Activated CD4-positive, alpha-beta memory T cell treated with anti-CD3 and anti-CD28 coated beads for 36 hours (primary cell): ENCODE data around the gene CTSF. TPM values are rescaled to one million over a fixed set of nuclear protein-coding genes. Genes with fewer than 3 reads are reported as not detected.
A peak's percentile ranks its signal among the peaks of the same experiment; 100 is the strongest.

Experiments used
- CTCF ChIA-PET: fragments of 350-600 bp; sonication (Branson Sonifier 250); formaldehyde crosslinking; loops from one replicate; lab custom pipeline; 2021; ENCODE audit warnings: antibody characterized with exemption, inconsistent platforms; lab: Charles Lee
- POLR2A ChIA-PET: fragments of 350-600 bp; sonication (Branson Sonifier 250); formaldehyde crosslinking; loops from one replicate; lab custom pipeline; 2021; ENCODE audit warnings: antibody characterized with exemption; lab: Charles Lee
- DNase-seq: peaks from one replicate; pipeline ENCODE4 v3.0.0-alpha.2; 2020
- H3K27ac Mint-ChIP-seq: one replicate; pipeline ENCODE4 v1.8.0; 2021; ENCODE audit warnings: mixed read lengths
- H3K27me3 Mint-ChIP-seq: one replicate; pipeline ENCODE4 v1.8.0; 2021; ENCODE audit warnings: mixed read lengths
- H3K36me3 Mint-ChIP-seq: one replicate; pipeline ENCODE4 v1.8.0; 2021; ENCODE audit warnings: mixed read lengths
- H3K4me1 Mint-ChIP-seq: one replicate; pipeline ENCODE4 v1.8.0; 2021; ENCODE audit warnings: low read depth, mixed read lengths
- H3K4me3 Mint-ChIP-seq: one replicate; pipeline ENCODE4 v1.8.0; 2021; ENCODE audit warnings: mild to moderate bottlenecking, mixed read lengths
- H3K9me3 Mint-ChIP-seq: one replicate; pipeline ENCODE4 v1.8.0; 2021; ENCODE audit warnings: mixed read lengths
- intact Hi-C: fragments of 100-400 bp; cut with micrococcal nuclease; formaldehyde crosslinking; loops from one replicate; pipeline ENCODE4 v1.15.1; 2023
- total RNA-seq, 2 experiments: library from RNA; stranded (reverse); gene quantifications; one replicate each; pipeline ENCODE4 v1.2.3, GENCODE V29; 2021

The CTSF gene
- total RNA-seq, 2 experiments from 2014 or later: 1.4 to 1.5 TPM

DNA sequence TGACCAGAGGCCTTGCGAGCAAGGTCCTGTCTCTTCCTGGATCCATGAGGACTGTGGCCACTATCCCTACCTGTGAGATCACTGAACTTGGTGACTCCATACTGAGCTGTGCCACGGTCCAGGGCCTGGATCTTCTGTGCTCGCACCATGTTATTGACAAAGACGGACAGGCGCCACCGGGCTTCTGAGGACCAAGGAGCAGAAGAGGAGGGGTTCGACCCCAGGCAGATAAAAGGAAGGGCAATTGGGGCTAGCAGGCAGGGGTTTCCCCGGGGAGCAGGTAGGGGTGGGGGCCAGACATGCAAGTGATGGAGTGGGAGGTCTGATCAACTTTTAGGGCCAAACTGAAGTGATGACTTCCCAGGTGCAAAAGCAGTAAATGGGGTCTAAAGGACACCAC lies 2.2 kb downstream of the CTSF start:
- H3K27ac Mint-ChIP-seq: no peak overlapping the region
- H3K4me3 Mint-ChIP-seq: no peak overlapping the region
- H3K27me3 Mint-ChIP-seq: no peaks in the 10 kb centered on the region
- intact Hi-C loops: no loop called here
- CTCF ChIA-PET: no interaction called here
- POLR2A ChIA-PET: no interaction called here
- no peaks in the 10 kb centered on the region for H3K9me3 Mint-ChIP-seq
- no peak for DNase-seq
- H3K36me3 Mint-ChIP-seq: no peaks in the 10 kb centered on the region
- H3K4me1 Mint-ChIP-seq: peaks cover 6% of the 10 kb centered on the region

- Mint-ChIP-seq H3K27me3 (no peaks in the 10 kb centered on the region), H3K9me3 (no peaks in the 10 kb centered on the region), H3K4me1 (peaks cover 6% of the 10 kb centered on the region), H3K4me3 (no peak overlapping the region), H3K27ac (no peak overlapping the region), H3K36me3 (no peaks in the 10 kb centered on the region)
- POLR2A ChIA-PET: no interaction called here
- no peak for DNase-seq
- CTCF ChIA-PET: interaction anchor here (0.9 kb wide), 1 partner anchor 114 kb away, joined by 4 read pairs; no protein-coding TSS in a partner anchor
- intact Hi-C loops: no loop called here
Measured at GRCh38 chr11:66564984-66565383, 3.4 kb downstream of the CTSF start.

DNA sequence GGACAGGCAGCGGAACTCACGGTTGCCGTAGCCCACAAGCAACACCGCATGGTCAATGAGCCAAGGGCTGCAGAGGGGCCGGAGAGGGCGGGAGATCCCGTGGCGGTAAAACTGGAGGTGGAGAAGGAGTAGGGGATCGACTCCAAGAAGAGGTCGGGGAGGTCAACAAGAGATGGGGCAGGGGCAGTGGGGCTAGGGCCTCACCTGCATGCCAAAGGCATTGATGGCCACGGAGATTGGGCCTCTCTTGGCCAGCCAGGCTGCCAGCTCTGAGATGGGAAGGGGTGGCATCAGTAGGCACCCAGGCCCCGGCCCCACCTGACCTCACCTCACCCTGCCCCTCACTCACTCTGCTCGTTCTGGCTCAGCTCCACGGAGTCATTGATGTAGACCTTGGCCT lies 3.9 kb downstream of the CTSF start:
- ChIA-PET POLR2A (no interaction called here), CTCF (interaction anchor here (0.9 kb wide), 1 partner anchor 114 kb away, joined by 4 read pairs; no protein-coding TSS in a partner anchor)
- no peak for DNase-seq
- no peaks in the 10 kb centered on the region for H3K9me3 Mint-ChIP-seq
- peaks cover 6% of the 10 kb centered on the region for H3K4me1 Mint-ChIP-seq
- intact Hi-C loops: no loop called here
- no peak overlapping the region for H3K27ac Mint-ChIP-seq
- H3K36me3 Mint-ChIP-seq: no peaks in the 10 kb centered on the region
- no peak overlapping the region for H3K4me3 Mint-ChIP-seq
- no peaks in the 10 kb centered on the region for H3K27me3 Mint-ChIP-seq

DNA sequence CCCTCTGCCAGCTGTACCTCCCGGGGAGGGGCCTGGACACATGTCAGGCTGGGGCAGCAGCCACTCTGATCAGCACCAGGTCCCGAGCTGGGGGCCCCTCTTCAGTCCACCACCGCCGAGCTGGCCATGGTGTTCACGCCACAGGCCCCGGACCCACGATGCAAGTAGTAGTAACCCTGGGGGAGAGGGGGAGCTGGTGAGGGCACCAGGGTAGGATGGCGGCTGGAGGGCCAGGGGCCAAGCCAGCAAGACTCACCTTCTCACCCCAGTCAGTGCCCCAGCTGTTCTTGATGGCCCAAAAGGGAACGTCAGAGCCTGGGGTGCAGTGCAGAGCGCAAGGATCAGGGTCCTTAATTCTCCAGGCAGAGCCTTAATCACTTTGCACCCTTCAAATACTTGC lies 4.6 kb downstream of the CTSF start:
- CTCF ChIA-PET: no interaction called here
- POLR2A ChIA-PET: no interaction called here
- intact Hi-C loops: no loop called here

GRCh38 chr11:66562907-66563583 lies 5.4 kb downstream of the CTSF start:
- H3K36me3 Mint-ChIP-seq: no peaks in the 10 kb centered on the region
- CTCF ChIA-PET: interaction anchor here (0.6 kb wide), 1 partner anchor 519 kb away, joined by 4 read pairs; no protein-coding TSS in a partner anchor
- DNase-seq: no peak
- no peak overlapping the region for H3K4me3 Mint-ChIP-seq
- intact Hi-C loops: no loop called here
- H3K4me1 Mint-ChIP-seq: peaks cover 2% of the 10 kb centered on the region
- no peaks in the 10 kb centered on the region for H3K9me3 Mint-ChIP-seq
- no peak overlapping the region for H3K27ac Mint-ChIP-seq
- POLR2A ChIA-PET: no interaction called here
- peaks cover 6% of the 10 kb centered on the region for H3K27me3 Mint-ChIP-seq

More for the DNA sequence above, 4.6 kb downstream of the CTSF start:
- Mint-ChIP-seq H3K9me3 (no peaks in the 10 kb centered on the region), H3K4me1 (peaks cover 6% of the 10 kb centered on the region), H3K27ac (no peak overlapping the region), H3K36me3 (no peaks in the 10 kb centered on the region), H3K27me3 (peaks cover 3% of the 10 kb centered on the region), H3K4me3 (no peak overlapping the region)
- DNase-seq: no peak

DNA sequence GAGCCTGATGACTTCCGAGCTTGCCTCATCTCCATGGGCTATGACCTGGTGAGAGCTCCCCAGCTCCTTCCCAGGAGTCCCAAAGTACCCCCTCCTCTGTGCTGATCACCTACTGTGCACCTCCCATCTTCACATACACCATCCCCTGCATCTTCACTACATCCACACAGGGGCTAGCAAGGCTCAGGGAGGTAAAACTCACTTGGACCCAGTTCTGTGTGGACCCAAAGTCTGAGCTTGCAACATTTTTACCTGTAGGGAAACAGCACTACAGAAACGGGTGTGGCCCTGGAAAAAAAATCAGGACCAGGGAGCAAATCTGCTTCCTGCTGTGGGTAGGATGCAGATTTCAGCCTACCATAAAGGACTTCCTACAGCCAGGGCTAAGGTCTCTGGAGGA lies 6.1 kb downstream of the CTSF start:
- intact Hi-C loops: no loop called here
- Mint-ChIP-seq H3K4me1 (peaks cover 2% of the 10 kb centered on the region), H3K27ac (no peak overlapping the region), H3K9me3 (no peaks in the 10 kb centered on the region), H3K4me3 (no peak overlapping the region), H3K27me3 (peaks cover 6% of the 10 kb centered on the region), H3K36me3 (no peaks in the 10 kb centered on the region)
- CTCF ChIA-PET: interaction anchor here (0.6 to 1.0 kb wide), 2 partner anchors 272 to 520 kb away, joined by 3 to 4 read pairs; no protein-coding TSS in a partner anchor
- POLR2A ChIA-PET: no interaction called here
- no peak for DNase-seq

- intact Hi-C loops: no loop called here
- Mint-ChIP-seq H3K4me3 (no peak overlapping the region), H3K27me3 (peaks cover 6% of the 10 kb centered on the region), H3K4me1 (peaks cover 2% of the 10 kb centered on the region), H3K9me3 (no peaks in the 10 kb centered on the region), H3K36me3 (no peaks in the 10 kb centered on the region), H3K27ac (no peak overlapping the region)
- no peak for DNase-seq
- CTCF ChIA-PET: interaction anchor here (1.0 to 1.2 kb wide), 2 partner anchors 19 to 272 kb away, joined by 3 to 4 read pairs; no protein-coding TSS in a partner anchor
- POLR2A ChIA-PET: no interaction called here
Measured at GRCh38 chr11:66561975-66562248, 6.5 kb downstream of the CTSF start.

DNA sequence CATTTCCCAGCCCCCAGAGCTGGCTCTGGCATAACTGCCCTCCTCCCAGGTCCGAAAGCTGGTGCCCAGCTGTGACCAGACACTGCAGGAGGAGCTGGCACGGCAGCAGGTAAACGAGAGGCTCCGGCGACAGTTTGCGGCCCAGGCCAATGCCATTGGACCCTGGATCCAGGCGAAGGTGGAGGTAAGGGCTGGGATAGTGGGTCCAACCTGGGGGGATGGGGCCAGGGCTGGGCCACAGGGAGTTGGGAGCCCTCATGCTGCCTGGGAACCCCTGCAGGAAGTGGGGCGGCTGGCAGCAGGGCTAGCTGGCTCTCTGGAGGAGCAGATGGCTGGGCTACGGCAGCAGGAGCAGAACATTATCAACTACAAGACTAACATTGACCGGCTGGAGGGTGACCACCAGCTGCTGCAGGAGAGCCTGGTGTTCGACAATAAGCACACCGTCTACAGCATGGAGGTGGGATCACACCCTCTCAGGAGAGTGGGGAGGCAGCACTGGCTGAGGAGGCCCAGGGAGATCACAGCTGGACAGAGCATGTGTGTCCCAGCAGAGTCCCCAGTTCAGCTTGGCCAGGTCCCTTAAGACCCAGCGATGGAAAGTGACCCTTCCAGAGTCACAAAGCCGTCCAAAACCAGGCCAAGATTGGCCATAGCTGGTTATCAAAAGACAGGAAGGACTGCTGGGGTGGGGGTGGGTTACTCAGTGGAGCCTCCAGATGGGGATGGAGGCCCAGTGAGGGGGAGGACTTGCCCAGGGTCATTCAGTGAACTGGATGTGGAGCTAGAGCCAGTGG lies 7.0 kb downstream of the CTSF start:
- Mint-ChIP-seq H3K4me1 (no peaks in the 10 kb centered on the region), H3K9me3 (no peaks in the 10 kb centered on the region), H3K4me3 (no peak overlapping the region), H3K27me3 (peaks cover 6% of the 10 kb centered on the region), H3K27ac (no peak overlapping the region), H3K36me3 (no peaks in the 10 kb centered on the region)
- no peak for DNase-seq
- CTCF ChIA-PET: interaction anchor here (1.0 to 1.2 kb wide), 2 partner anchors 19 to 273 kb away, joined by 3 to 4 read pairs; no protein-coding TSS in a partner anchor
- POLR2A ChIA-PET: no interaction called here
- intact Hi-C loops: no loop called here

DNA sequence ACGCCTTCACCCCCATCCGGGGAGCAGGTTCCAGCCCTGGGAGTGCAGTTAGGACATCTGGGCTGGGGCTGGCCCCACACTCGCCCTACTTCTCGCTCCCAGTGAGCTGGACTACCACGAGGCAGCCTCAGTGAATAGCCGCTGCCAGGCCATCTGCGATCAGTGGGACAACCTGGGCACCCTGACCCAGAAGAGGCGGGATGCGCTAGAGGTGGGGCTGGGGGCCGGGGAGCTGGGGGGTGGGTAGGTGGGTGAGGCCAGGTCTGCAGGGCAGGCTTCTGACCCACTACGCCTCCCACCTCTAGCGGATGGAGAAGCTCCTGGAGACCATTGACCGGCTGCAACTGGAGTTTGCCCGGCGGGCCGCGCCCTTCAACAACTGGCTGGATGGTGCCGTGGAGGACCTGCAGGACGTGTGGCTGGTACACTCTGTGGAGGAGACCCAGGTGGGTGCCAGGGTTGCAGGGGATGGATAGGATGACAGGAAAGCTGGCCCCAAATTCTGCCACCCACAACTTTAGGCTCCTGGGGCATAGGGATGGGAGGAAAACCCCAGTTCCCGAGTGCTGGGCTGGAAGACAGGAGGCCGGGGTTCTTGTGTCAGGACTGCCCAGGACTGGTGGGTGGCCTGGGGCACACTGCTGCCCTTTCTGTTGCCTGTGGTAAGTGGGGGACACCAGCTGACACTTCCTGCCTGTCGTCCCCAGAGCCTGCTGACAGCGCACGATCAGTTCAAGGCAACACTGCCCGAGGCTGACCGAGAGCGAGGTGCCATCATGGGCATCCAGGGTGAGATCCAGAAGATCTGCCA lies 8.3 kb downstream of the CTSF start:
- Mint-ChIP-seq H3K36me3 (no peaks in the 10 kb centered on the region), H3K9me3 (no peaks in the 10 kb centered on the region), H3K27ac (no peak overlapping the region), H3K4me1 (no peaks in the 10 kb centered on the region), H3K4me3 (no peak overlapping the region), H3K27me3 (peaks cover 8% of the 10 kb centered on the region)
- ChIA-PET POLR2A (no interaction called here), CTCF (interaction anchor here (0.6 to 1.4 kb wide), 2 partner anchors 118 to 839 kb away, joined by 3 read pairs; partner anchors contain the start of genes RBM4B and RNASEH2C)
- intact Hi-C loops: no loop called here
- no peak for DNase-seq

DNA sequence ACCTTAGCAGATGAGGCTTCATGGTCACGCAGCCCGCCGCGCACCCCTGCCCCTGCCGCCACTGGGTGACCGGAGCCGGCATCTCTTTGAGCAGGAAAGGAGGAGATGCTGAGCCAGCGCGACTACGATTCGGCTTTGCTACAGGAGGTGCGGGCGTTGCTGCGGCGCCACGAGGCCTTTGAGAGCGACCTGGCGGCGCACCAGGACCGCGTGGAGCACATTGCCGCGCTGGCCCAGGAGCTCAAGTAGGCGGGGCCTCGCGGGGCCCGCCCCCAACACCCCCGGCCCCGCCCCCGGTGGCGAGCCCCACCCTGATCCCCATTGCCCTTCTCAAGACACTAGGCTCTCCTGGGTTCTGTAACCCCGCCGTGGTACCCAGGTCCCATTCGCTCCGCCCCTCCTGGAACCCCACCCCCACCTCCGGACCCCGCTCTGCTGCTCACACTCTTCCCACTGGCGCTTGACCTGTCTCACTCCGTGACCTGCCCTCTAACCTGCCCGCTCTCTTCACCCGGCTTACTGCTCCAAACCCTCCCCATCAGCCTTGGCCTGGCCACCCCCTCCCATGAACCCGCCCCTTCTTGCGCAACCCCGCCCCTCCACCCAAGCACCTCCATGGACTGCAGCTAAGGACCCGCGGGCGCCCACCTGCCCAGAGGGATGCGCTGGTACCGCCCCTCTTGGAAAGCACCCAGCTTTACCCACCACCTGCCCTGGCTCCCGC lies 9.1 kb downstream of the CTSF start:
- Mint-ChIP-seq H3K9me3 (no peaks in the 10 kb centered on the region), H3K27me3 (peaks cover 8% of the 10 kb centered on the region), H3K4me3 (no peak overlapping the region), H3K27ac (no peak overlapping the region), H3K36me3 (no peaks in the 10 kb centered on the region), H3K4me1 (no peaks in the 10 kb centered on the region)
- intact Hi-C loops: no loop called here
- ChIA-PET CTCF (interaction anchor here (0.6 to 1.4 kb wide), 2 partner anchors 119 to 839 kb away, joined by 3 read pairs; partner anchors contain the start of genes RBM4B and RNASEH2C), POLR2A (no interaction called here)
- DNase-seq: peak; percentile 40

DNA sequence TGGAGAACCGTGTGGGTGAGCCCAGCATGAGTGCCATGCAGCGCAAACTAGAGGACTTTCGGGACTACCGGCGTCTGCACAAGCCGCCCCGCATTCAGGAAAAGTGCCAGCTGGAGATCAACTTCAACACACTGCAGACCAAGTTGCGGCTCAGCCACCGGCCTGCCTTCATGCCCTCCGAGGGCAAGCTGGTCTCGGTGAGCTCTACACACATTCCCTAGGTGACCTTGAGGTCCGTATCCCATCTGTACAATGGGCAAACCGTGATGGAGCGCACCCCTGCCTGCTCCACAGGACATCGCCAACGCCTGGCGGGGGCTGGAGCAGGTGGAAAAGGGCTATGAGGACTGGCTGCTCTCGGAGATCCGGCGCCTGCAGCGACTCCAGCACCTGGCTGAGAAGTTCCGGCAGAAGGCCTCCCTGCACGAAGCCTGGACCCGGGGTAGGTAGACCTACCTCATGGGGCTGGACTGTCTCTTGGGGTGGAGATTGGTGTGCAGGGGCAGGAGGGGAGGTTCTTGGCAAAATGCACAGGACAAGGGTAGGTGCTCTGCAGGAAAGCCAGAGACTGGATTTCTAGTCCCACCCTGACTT lies 10.6 kb downstream of the CTSF start:
- no peak for DNase-seq
- intact Hi-C loops: no loop called here
- no peak overlapping the region for H3K4me3 Mint-ChIP-seq
- CTCF ChIA-PET: interaction anchor here (0.8 kb wide), 1 partner anchor 169 kb away, joined by 3 read pairs; no protein-coding TSS in a partner anchor
- POLR2A ChIA-PET: no interaction called here
- no peak overlapping the region for H3K27ac Mint-ChIP-seq
- H3K27me3 Mint-ChIP-seq: peaks cover 8% of the 10 kb centered on the region
- no peaks in the 10 kb centered on the region for H3K4me1 Mint-ChIP-seq
- H3K9me3 Mint-ChIP-seq: no peaks in the 10 kb centered on the region
- no peaks in the 10 kb centered on the region for H3K36me3 Mint-ChIP-seq
